GM23338 (cell line): ENCODE results near the gene LNP1.

ENCODE experiments used
- TF ChIP-seq, protein P1 (sequence below), 2 experiments: fragments of 200-600 bp in 1 of 2; sonication (generic) in 1 of 2; conservative IDR thresholded peaks; 2 replicates each; pipeline versions ENCODE4 v1.5.1 to v1.6.1; 2016 to 2017; ENCODE audit warnings: antibody characterized with exemption in 2 of 2, low read depth in 2 of 2, mild to moderate bottlenecking in 2 of 2, moderate library complexity in 1 of 2
- TF ChIP-seq, protein P2 (sequence below): IDR thresholded peaks from one replicate; pipeline ENCODE4 v1.6.1; 2018; ENCODE audit warnings: antibody characterized with exemption; ENCODE audit not compliant: unreplicated experiment

- TF ChIP-seq, protein P1, sequence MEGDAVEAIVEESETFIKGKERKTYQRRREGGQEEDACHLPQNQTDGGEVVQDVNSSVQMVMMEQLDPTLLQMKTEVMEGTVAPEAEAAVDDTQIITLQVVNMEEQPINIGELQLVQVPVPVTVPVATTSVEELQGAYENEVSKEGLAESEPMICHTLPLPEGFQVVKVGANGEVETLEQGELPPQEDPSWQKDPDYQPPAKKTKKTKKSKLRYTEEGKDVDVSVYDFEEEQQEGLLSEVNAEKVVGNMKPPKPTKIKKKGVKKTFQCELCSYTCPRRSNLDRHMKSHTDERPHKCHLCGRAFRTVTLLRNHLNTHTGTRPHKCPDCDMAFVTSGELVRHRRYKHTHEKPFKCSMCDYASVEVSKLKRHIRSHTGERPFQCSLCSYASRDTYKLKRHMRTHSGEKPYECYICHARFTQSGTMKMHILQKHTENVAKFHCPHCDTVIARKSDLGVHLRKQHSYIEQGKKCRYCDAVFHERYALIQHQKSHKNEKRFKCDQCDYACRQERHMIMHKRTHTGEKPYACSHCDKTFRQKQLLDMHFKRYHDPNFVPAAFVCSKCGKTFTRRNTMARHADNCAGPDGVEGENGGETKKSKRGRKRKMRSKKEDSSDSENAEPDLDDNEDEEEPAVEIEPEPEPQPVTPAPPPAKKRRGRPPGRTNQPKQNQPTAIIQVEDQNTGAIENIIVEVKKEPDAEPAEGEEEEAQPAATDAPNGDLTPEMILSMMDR (conservative IDR thresholded peaks at IDR 0.05; ENCODE audit: low read depth in 2 of 2), result no peak
- TF ChIP-seq, protein P2, sequence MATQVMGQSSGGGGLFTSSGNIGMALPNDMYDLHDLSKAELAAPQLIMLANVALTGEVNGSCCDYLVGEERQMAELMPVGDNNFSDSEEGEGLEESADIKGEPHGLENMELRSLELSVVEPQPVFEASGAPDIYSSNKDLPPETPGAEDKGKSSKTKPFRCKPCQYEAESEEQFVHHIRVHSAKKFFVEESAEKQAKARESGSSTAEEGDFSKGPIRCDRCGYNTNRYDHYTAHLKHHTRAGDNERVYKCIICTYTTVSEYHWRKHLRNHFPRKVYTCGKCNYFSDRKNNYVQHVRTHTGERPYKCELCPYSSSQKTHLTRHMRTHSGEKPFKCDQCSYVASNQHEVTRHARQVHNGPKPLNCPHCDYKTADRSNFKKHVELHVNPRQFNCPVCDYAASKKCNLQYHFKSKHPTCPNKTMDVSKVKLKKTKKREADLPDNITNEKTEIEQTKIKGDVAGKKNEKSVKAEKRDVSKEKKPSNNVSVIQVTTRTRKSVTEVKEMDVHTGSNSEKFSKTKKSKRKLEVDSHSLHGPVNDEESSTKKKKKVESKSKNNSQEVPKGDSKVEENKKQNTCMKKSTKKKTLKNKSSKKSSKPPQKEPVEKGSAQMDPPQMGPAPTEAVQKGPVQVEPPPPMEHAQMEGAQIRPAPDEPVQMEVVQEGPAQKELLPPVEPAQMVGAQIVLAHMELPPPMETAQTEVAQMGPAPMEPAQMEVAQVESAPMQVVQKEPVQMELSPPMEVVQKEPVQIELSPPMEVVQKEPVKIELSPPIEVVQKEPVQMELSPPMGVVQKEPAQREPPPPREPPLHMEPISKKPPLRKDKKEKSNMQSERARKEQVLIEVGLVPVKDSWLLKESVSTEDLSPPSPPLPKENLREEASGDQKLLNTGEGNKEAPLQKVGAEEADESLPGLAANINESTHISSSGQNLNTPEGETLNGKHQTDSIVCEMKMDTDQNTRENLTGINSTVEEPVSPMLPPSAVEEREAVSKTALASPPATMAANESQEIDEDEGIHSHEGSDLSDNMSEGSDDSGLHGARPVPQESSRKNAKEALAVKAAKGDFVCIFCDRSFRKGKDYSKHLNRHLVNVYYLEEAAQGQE, result no peak
Measured at GRCh38 chr3:100429187-100429716, 27.9 kb downstream of the LNP1 start.
